ENCODE results near the gene ACE. TPM values are rescaled to one million over a fixed set of nuclear protein-coding genes. Genes with fewer than 3 reads are reported as not detected.

The ACE gene
- total and polyA plus RNA-seq, 2 experiments from 2014 or later = 0.82 to 9.1 TPM

DNA sequence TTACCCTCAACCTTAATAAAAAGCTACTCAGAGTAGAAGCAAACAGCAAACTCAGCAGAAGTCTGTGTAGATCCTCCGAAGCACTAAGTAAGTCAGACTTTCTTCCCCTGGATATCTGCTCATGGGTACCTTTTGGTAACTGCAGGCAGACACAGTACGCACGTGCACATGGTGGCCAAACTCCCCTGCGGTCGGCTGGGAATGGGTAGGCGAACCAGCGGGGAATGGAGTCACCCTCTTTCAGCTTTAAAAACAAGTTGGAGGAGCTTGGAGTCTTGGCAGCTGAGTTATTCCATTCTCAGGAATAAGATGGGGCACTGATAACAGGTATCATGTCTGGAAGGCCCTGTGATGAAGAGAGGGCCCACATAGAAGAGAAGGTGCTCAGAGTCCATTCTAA lies 47.1 kb upstream of the ACE start:
- Mint-ChIP-seq H3K4me1 (peaks cover 35% of the 10 kb centered on the region), H3K27ac (no peak overlapping the region), H3K27me3 (ENCODE audit: insufficient read depth, low read depth, poor library complexity) (peaks cover 6% of the 10 kb centered on the region), H3K36me3 (ENCODE audit: low read depth) (peaks cover 3% of the 10 kb centered on the region; the same call in 1 of the 3 replicates), H3K4me3 (no peak overlapping the region), H3K9me3 (no peaks in the 10 kb centered on the region)
- Histone ChIP-seq H3K4me3 (no peak overlapping the region), H3K4me1 (ENCODE audit: insufficient read depth) (peaks cover 30% of the 10 kb centered on the region), H4K20me1 (replicated peaks; ENCODE audit: insufficient read depth) (no peaks in the 10 kb centered on the region; the same call in 1 of the 2 replicates), H3K27ac (ENCODE audit: low read depth) (no peak overlapping the region), H3K79me2 (replicated peaks; ENCODE audit: insufficient read depth) (no peaks in the 10 kb centered on the region), H3K9me2 (ENCODE audit: insufficient read depth) (no peaks in the 10 kb centered on the region), H2AFZ (no peak overlapping the region), H3K36me3 (ENCODE audit: insufficient read depth) (no peaks in the 10 kb centered on the region), H3F3A (replicated peaks; ENCODE audit: low read depth) (peaks cover 3% of the 10 kb centered on the region; the same call in 1 of the 2 replicates), H3K27me3 (ENCODE audit: insufficient read depth) (no peaks in the 10 kb centered on the region), H3K4me2 (no peak overlapping the region)
- ATAC-seq (no peak), DNase-seq (ENCODE audit: low spot score) (no peak)
- no peak for TF ChIP-seq POLR2AphosphoS5 (IDR thresholded peaks at IDR 0.05; ENCODE audit: low read depth)
- TF ChIP-seq, protein P1, sequence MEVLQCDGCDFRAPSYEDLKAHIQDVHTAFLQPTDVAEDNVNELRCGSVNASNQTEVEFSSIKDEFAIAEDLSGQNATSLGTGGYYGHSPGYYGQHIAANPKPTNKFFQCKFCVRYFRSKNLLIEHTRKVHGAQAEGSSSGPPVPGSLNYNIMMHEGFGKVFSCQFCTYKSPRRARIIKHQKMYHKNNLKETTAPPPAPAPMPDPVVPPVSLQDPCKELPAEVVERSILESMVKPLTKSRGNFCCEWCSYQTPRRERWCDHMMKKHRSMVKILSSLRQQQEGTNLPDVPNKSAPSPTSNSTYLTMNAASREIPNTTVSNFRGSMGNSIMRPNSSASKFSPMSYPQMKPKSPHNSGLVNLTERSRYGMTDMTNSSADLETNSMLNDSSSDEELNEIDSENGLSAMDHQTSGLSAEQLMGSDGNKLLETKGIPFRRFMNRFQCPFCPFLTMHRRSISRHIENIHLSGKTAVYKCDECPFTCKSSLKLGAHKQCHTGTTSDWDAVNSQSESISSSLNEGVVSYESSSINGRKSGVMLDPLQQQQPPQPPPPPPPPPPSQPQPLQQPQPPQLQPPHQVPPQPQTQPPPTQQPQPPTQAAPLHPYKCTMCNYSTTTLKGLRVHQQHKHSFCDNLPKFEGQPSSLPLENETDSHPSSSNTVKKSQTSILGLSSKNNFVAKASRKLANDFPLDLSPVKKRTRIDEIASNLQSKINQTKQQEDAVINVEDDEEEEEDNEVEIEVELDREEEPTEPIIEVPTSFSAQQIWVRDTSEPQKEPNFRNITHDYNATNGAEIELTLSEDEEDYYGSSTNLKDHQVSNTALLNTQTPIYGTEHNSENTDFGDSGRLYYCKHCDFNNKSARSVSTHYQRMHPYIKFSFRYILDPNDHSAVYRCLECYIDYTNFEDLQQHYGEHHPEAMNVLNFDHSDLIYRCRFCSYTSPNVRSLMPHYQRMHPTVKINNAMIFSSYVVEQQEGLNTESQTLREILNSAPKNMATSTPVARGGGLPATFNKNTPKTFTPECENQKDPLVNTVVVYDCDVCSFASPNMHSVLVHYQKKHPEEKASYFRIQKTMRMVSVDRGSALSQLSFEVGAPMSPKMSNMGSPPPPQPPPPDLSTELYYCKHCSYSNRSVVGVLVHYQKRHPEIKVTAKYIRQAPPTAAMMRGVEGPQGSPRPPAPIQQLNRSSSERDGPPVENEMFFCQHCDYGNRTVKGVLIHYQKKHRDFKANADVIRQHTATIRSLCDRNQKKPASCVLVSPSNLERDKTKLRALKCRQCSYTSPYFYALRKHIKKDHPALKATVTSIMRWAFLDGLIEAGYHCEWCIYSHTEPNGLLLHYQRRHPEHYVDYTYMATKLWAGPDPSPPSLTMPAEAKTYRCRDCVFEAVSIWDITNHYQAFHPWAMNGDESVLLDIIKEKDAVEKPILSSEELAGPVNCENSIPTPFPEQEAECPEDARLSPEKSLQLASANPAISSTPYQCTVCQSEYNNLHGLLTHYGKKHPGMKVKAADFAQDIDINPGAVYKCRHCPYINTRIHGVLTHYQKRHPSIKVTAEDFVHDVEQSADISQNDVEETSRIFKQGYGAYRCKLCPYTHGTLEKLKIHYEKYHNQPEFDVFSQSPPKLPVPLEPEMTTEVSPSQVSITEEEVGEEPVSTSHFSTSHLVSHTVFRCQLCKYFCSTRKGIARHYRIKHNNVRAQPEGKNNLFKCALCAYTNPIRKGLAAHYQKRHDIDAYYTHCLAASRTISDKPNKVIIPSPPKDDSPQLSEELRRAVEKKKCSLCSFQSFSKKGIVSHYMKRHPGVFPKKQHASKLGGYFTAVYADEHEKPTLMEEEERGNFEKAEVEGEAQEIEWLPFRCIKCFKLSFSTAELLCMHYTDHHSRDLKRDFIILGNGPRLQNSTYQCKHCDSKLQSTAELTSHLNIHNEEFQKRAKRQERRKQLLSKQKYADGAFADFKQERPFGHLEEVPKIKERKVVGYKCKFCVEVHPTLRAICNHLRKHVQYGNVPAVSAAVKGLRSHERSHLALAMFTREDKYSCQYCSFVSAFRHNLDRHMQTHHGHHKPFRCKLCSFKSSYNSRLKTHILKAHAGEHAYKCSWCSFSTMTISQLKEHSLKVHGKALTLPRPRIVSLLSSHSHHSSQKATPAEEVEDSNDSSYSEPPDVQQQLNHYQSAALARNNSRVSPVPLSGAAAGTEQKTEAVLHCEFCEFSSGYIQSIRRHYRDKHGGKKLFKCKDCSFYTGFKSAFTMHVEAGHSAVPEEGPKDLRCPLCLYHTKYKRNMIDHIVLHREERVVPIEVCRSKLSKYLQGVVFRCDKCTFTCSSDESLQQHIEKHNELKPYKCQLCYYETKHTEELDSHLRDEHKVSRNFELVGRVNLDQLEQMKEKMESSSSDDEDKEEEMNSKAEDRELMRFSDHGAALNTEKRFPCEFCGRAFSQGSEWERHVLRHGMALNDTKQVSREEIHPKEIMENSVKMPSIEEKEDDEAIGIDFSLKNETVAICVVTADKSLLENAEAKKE (CRISPR knock-in tag; IDR thresholded peaks at IDR 0.05) = no peak
- TF ChIP-seq ZNF114 (CRISPR knock-in tag; IDR thresholded peaks at IDR 0.05) = no peak
- TF ChIP-seq STAT1 (IDR thresholded peaks at IDR 0.05; ENCODE audit: unreplicated experiment) = no peak

DNA sequence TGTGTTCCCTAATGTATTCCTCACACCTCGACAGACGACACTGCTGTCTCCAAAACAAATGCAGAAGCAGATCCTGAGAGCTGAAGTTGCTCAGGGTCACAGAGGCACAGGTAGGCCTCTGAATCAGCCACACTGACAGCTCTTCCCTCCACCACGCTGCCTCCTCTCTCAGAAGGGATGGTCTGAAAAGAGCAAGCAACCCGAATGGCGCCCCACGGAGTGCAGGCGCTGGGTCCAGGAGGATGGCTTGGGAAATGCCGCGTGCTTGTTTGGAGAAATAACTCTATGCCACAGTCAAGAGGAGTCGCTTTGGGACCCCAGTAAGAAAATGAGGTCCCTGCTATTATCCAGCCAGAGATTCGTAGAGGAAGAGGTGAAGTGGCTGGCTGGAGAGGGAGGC lies 46.6 kb upstream of the ACE start:
- Histone ChIP-seq H3K27me3 (ENCODE audit: insufficient read depth) (no peaks in the 10 kb centered on the region), H3K36me3 (ENCODE audit: insufficient read depth) (no peaks in the 10 kb centered on the region), H2AFZ (no peak overlapping the region), H3K27ac (ENCODE audit: low read depth) (no peak overlapping the region), H3F3A (replicated peaks; ENCODE audit: low read depth) (peaks cover 3% of the 10 kb centered on the region; the same call in 1 of the 2 replicates), H3K9me2 (ENCODE audit: insufficient read depth) (no peaks in the 10 kb centered on the region), H4K20me1 (replicated peaks; ENCODE audit: insufficient read depth) (no peaks in the 10 kb centered on the region; the same call in 1 of the 2 replicates), H3K4me2 (no peak overlapping the region), H3K79me2 (replicated peaks; ENCODE audit: insufficient read depth) (no peaks in the 10 kb centered on the region), H3K4me3 (no peak overlapping the region), H3K4me1 (ENCODE audit: insufficient read depth) (peaks cover 30% of the 10 kb centered on the region)
- H3K4me3 Mint-ChIP-seq = no peak overlapping the region
- H3K9me3 Mint-ChIP-seq = no peaks in the 10 kb centered on the region
- H3K27ac Mint-ChIP-seq = no peak overlapping the region
- H3K27me3 Mint-ChIP-seq (ENCODE audit: insufficient read depth, low read depth, poor library complexity) = peaks cover 6% of the 10 kb centered on the region
- TF ChIP-seq, protein P2, sequence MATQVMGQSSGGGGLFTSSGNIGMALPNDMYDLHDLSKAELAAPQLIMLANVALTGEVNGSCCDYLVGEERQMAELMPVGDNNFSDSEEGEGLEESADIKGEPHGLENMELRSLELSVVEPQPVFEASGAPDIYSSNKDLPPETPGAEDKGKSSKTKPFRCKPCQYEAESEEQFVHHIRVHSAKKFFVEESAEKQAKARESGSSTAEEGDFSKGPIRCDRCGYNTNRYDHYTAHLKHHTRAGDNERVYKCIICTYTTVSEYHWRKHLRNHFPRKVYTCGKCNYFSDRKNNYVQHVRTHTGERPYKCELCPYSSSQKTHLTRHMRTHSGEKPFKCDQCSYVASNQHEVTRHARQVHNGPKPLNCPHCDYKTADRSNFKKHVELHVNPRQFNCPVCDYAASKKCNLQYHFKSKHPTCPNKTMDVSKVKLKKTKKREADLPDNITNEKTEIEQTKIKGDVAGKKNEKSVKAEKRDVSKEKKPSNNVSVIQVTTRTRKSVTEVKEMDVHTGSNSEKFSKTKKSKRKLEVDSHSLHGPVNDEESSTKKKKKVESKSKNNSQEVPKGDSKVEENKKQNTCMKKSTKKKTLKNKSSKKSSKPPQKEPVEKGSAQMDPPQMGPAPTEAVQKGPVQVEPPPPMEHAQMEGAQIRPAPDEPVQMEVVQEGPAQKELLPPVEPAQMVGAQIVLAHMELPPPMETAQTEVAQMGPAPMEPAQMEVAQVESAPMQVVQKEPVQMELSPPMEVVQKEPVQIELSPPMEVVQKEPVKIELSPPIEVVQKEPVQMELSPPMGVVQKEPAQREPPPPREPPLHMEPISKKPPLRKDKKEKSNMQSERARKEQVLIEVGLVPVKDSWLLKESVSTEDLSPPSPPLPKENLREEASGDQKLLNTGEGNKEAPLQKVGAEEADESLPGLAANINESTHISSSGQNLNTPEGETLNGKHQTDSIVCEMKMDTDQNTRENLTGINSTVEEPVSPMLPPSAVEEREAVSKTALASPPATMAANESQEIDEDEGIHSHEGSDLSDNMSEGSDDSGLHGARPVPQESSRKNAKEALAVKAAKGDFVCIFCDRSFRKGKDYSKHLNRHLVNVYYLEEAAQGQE (IDR thresholded peaks at IDR 0.05; ENCODE audit: unreplicated experiment) = no peak
- no peak for TF ChIP-seq STAT1 (IDR thresholded peaks at IDR 0.05; ENCODE audit: unreplicated experiment)
- H3K36me3 Mint-ChIP-seq (ENCODE audit: low read depth) = peaks cover 3% of the 10 kb centered on the region; the same call in 1 of the 3 replicates
- peaks cover 35% of the 10 kb centered on the region for H3K4me1 Mint-ChIP-seq
- DNase-seq (ENCODE audit: low spot score) = no peak
- no peak for ATAC-seq
